NCI-H1436 (cell line): Measurements from ENCODE around the gene C2CD5.
"Not testable (repeated sequence)": the region's sequence is repeated elsewhere in the genome, so short reads cannot be mapped to it uniquely, and the experiment has no call there.

Experiments
- DNase-seq: peaks from one replicate; lab custom pipeline; 2025; lab: John Stamatoyannopoulos, UW

Gene C2CD5

DNA sequence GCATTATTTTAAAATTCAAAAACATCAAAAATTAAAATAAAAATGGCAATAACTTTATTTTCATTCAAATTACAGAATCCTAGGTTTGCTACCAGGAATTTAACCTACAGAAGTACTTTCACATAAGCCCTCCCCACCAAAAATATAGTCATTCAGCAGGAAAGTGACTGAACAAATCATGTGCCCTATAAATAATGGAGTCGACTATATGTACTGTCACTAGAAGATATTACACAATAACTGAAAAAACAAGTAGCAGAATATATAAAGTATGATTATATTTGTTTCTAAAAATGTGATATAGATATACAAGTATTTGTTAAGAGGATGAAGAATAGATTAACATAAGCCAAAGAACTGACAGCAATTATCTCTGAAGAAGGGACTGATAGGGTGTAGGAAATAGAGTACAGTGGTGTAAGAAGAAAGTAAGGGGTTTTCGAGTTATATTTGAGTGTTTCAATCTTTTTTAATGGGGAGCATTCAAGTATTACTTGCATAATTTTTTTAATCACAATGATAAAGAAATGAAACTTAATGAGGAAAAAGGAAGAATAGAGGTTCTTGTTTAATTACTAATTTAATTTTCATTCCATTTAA, 7.9 kb downstream of the C2CD5 start:
- no peak for DNase-seq

DNA sequence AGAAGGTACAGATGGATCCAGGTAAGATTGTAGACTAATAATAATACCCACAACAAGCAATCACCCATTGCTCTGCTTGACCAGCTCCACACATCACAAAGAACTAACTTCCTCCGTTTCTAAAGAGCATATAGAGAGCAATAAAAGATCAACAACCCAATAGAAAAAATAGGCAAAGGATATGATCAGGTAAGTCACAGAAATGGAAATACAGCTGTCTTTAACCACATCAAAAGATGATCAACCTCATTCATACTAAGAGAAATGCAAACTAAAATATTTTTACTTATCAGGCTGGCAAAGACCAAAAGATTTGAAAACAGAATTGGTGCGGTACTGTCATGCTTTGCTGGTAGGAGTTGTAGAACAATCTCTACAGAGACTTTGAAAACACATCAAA, 8.9 kb downstream of the C2CD5 start:
- DNase-seq, result no peak

DNA sequence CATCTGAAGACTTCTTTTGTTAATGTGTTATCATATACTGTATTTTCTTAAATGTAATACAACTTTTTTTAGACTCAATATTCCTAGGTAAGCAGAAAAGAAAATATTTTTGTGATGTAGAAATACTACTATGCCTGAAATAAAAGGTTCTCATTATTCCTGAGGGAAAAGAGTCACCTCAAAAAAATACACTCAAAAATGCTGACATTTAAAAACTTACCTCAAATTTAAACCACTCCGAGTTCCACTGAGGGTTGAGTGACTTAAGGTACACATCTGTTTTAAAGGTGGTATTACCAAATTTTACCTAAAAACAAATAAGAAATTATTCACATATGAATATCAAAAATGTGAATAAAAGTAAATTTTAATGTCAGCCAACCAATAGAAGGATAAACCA, 9.3 kb downstream of the C2CD5 start:
- no peak for DNase-seq

DNA sequence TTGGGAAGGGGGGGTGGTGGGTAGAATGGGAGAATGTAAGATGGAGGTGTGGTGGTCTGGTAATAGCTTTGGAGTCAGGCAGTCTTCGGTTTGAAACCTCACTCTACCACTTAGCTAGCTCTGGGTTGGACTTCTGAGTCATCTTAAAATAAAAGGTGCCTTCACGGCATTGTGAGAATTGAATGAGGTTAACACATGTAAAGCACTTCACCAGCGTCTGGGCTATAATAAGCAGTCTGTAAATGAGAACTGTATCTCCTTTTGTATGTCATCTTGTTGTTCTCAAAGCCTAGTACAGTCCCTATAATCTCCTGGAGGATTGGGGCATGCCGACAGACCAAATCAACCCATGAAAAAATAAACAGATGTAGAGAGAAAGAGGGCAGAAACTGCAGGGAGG, 11.2 kb downstream of the C2CD5 start:
- DNase-seq, result no peak

DNA sequence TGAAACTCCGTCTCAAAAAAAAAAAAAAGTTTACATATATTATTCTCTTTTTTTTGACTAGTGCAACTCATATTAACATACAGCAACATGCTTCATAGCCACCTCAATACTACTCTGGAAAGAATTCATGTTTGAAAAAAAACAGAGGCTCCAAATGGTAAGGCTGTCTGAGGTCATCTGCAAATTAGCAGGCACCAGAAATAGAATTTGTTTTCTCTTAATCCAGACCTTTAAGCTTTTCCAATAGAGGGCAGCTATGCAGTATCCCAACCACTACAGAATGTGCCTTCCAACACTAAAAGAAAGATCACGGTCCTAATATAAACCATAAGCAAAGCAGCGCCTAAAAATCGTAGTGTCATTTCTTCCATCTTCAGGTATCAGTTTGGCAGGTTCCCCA, 12.0 kb downstream of the C2CD5 start:
- DNase-seq, result no peak

DNA sequence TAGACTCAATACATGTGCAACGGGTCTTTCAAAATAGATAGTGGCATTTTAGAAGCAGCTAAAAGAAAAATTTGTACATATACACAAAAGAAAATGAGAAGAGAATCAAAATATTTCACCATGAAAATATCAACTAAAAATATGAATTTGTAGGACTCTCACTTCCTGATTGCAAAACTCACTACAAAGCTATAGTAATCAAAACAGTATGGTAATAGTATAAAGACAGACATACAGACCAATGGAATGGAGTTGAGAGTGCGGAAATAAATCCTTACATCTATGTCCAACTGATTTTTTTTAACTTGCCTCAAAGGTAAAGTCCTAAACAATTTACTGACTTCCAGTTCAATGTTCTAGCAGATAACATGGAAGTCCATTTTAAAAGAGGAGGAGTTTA, 13.1 kb downstream of the C2CD5 start:
- no peak for DNase-seq

DNA sequence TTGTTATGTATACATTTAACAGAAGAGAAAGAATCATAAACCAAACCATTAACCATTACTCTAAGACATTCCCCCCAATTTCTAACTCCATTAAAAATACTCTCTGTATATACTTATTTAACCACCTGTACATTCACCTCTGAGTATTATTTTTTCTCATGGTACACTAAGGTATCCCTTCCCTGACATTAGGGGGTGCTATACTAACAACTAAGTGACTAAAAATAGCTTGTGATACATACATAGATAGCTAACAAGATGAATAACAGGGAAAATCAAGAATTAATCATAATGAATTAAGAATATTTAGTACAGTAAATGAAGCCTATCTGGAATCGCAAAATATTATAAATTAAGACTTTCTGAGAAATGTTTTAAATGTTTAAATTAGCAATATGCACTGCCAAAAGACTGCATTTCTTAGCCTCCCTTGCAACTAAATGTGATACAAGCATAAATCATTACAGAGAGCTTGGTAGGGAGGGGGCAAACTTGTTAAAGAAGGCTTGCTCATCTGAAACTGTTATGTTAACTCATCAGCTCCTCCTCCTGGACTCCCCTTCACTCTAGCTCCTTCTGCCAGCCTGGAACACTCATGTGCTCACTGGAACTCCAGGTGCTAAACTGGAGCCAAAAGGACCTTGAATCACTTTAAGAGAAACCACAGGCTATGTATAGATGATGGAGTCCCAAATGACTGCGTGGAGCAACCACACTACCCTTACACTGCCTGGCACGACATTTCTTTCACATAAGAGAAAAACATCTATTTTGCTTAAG, 14.9 kb downstream of the C2CD5 start:
- DNase-seq, result peak; percentile 34

DNA sequence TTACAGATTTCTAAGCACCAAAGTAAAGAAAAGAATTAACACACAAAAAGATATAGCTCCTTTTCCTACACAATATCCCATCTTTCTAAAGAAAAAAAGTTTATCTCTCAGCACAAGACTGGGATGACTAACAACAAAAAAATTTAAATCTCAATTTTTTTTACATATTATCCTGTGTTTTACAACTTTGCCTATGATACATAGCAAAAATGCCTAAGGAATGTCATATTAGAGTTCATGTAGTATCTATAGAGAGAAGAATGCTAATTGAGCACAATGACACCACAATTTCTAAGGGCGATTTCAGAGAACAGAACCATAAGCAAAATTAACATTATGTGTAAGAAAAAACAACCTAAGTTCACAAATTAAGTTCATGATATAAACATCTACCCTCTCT, 16.3 kb downstream of the C2CD5 start:
- no peak for DNase-seq

DNA sequence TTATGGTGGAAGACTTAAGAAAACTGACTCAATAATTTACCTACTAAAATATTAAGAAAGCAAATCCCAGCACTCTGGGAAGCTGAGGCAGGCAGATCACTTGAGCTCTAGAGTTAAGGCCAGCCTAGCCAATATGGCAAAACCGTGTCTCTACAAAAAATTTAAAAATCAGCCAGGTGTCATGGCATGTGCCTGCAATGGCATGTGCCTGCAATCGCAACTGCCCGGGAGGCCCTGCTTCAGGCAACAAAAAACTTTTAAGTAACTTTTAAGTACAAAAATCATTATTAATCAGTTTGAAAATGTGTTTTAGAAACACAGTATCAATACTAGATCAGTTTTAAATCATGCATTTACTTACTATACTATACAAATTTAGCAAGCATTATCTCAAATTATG, 17.5 kb downstream of the C2CD5 start:
- no peak for DNase-seq

DNA sequence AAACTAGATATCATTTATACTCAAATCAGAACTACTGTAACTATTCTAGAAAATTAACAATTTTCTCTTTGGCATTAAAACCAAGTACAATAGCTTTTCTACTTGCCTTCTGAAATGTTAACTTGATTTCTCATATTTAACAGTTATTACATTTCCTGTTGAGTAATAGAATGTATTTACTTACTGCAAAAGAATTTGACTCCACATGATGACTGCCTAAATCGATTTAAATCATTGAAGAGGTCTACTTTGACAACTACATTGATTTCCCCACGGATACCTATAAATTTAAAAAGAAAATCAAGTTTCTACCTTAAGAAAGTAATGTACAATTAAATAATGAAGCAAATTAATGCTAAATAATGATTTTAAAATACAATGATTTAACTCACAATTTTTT, 18.9 kb downstream of the C2CD5 start:
- DNase-seq, result no peak

DNA sequence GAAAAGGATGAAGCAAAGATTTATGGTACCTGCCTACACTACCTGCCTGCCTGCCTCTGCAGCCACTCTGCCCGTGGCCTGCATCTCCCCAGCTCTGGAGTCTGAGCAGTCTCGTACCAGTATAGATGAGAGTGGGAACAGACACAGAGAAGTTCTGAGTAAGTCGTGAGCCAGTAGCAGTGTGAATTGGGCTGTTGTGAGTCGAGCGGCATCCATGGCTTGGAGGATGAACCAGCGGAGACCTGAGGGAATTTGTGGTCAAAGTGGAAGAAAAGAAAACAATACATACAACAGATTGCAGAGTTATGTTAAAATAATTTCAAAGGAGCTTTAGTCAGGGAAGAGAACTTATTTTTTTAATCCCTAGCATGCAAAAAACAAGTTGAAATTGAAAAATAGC, 25.3 kb downstream of the C2CD5 start:
- DNase-seq, result no peak

DNA sequence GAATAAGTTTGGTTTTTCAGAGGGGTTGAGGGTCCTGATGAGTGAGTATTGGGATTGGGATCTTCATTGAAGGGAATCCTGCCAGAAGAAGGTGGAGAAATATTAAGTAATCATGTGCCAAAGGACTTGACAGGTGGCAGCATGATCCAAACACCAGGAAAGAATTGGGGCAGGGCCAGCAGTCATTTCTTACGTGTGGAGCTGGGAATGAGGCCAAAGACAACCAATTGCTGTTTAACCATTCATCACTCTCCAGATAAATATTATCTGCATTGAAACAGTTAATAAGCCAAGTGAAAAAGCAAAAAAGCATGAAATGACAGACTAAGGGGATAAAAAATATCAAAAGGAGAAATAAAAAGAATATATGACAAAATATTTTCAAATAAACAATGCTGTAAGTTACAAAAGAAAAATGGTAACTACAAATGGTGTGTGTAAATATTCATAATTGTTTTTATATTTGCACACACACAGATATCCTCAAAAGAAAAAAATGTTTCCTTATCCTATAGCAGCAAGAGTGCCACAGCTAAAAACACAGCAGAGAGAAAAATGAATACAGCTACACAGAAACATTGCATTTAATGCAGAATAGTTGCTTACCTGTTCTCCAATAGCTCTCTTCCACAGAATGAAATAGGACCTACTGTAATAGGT, 26.2 kb downstream of the C2CD5 start:
- no peak for DNase-seq

DNA sequence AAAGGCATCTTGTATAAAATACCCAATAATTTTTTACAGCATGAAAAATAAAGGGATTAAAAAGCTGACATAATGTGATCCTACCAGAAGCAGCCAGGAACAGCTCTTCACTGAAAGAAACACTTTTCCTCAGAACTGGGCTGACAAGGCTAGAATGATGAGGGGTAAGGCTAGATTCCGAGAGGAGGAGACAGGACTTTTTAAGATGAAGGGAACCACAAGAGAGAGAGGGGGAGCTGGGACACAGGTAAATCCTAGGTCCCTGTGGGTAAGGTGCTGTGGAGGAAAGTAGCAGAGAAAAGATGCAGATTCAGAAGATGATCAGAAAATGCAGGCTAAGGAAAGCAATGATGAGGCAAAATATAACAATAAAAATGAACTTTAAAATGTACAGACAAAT, 29.5 kb downstream of the C2CD5 start:
- no peak for DNase-seq

DNA sequence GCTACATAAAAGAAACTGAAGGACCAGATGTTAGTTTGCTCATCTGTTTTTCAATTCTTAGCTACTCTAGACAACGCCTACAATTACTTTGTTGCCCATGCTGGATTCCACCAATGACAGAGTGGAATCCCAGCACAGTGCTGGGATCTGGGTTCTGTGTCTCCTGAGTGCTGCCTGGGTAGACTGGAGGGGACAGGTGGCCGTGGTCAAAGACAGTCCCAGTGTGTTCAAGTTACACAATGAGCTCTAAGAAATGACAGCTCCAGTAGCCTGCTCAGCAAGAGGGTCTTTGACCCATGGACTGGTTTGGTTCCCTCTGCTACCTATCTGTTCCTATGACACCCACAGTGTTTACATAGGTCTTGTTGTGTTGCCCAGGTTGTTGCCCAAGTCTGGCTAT, 38.5 kb downstream of the C2CD5 start:
- DNase-seq, result no peak

DNA sequence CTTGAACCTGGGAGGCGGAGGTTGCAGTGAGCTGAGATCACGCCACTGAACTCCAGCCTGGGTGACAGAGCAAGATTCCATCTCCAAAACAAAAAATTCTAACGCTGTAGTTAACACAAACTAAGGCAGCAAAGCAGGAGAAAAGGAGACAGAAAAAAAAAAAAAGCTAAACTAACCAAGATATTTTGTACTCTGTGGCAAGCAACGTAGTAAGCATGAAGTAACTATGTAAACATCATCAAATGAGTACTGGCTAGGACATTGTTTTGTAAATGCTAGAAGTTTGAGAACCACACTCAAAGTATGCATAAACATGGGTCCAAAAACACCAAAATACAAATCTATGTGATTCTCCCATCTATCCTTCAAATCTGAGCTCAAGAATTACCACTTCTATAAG, 44.2 kb downstream of the C2CD5 start:
- DNase-seq, result no peak

DNA sequence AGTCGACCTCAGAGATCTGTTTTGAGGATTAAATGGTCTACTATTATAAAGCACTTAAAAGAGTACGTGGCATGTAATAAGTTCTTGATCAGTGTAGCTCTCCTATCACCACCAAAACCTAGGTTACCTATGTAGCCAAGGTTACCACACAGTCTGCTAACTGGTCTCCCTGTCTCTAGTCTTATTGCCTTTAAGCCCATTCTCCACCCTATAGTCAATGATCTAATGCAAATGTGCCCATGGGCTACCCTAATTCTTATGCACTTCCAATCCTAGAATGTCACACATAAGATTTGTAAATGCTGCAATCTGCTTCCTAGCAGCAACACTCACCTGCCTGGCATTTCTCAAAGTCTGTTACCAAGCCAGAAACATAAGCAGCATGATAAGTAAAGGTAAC, 44.9 kb downstream of the C2CD5 start:
- no peak for DNase-seq

DNA sequence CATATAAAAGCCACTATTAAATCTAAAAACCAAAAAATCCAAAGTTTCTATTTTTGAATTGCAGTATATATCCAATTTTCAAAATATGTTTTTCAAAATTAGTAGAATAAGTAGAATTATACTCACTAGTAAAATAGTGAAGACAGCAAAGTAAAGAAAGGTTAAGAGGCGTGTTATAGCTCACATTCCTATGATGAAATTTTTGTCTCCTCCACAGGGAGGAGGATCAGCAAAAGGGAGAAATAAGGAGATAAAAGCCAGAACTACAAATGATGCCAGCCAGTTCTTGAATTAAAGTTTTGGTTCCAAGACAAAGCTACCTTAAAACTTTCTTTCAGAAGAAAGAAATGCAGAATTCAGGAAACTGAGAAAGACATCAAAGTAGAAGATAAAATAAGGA, 50.0 kb downstream of the C2CD5 start:
- no peak for DNase-seq

DNA sequence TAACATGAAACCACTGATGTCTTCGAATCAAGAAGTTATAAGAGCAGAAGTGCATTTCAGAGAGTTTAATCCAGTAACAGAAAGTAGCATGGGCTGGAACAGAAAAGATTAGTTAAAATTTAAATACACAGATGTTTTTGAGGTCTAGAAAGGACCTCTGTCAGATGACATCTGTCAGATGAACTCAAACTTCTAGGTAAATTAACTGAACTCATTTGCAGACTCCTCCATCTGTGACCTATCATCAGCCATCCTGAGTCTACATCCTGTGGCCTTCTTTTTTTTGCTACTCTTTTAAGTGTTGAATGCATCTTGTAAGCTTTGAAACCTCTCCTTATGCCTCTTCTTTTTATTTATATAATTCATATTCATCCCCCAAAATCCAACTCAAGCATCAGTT, 53.3 kb downstream of the C2CD5 start:
- no peak for DNase-seq

DNA sequence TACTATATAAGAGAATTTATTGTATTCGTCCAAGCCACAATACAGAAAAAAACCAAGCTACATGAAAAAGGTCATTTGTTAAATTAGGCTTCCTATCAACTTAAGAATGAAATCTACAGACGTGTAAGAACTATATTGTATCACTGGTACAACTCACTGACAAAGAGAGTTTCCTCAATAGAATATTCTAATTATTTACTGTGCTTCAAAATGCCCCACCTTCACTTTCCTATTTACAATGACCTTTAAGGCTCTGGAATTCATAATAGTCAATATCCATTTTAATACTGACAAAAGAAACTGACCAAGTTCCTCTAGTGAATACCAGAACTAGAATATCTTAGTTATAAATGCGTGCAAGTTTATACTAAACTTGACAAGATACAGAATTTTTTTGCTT, 55.9 kb downstream of the C2CD5 start:
- DNase-seq, result no peak

DNA sequence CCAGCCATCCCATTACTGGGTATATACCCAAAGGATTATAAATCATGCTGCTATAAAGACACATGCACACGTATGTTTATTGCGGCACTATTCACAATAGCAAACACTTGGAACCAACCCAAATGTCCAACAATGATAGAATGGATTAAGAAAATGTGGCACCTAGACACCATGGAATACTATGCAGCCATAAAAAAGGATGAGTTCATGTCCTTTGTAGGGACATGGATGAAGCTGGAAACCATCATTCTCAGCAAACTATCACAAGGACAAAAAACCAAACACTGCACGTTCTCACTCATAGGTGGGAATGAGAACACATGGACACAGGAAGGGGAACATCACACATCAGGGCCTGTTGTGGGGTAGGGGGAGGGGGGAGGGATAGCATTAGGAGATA, 56.7 kb downstream of the C2CD5 start:
- not testable (repeated sequence) for DNase-seq

DNA sequence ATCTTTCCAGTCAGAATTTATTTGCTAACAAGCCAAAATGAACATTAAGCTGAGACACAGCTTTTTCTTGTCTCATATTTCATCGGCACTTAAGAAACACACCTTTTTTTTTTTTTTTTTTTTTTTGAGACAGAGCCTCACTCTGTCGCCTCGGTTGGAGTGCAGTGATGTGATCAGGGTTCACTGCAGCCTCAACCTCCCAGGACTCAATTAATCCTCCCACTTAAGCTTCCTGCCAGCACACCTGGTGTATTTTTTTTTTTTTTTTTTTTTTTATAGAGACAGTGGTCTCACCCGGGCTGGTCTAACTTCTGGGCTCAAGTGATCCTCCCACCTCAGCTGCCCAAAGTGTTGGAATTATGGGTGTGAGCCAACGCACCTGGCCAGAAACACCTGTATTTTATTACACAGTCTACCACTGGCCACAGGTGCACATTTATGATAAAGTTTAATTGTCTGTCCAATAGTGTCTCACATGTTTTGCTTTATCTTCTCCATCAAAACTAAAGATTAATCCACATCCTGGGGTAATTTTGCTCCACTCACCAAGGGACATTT, 62.7 kb downstream of the C2CD5 start:
- no peak for DNase-seq

DNA sequence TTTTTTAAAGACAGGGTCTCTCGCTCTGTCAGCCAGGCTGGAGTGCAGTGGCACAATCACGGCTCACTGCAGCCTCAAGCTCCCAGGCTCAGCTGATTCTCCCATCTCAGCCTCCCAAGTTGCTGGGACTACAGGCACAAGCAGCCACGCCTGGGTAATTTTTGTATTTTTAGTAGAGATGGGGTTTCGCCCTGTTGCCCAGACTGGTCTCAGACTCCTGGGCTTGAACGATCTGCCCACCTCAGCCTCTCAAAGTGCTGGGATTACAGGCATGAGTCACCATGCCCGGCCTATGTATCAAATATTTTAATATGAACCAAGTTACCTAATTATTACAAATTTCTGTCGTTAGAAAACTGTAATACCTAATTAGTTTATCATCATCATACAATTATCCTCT, 63.5 kb downstream of the C2CD5 start:
- DNase-seq, result not testable (repeated sequence)

DNA sequence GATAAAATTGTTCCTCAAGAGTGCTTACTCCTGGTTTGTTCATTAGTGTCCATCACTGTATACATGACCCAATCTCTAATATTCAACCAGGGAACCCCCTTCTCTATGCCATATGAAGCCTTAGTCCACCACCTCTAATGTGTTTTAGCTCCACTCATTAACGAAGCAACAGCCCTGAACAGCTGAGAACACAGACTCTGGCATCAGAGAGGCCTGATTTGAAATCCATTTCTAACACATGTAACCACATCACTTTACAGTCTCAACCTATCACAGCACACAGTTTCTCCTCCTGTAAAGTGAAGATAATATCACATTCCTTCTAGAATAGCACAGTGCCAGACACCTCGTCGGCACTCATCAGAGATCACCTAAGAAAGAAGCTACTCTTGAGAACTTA, 64.3 kb downstream of the C2CD5 start:
- no peak for DNase-seq
